Gastrocnemius medialis (tissue), 4 donors: ENCODE measurements around the gene CSF1.

Experiments
- POLR2A ChIP-seq, 2 donors: fragments of 450-650 bp; IDR thresholded peaks; one replicate each; pipeline ENCODE4 v1.6.1; 2017; ENCODE audit warnings: antibody characterized with exemption in 2 of 2, mild to moderate bottlenecking in 2 of 2, moderate library complexity in 2 of 2
- TF ChIP-seq, protein P1 (sequence below), 5 experiments: fragments of 450-650 bp in 3 of 5; fragments of 200-600 bp in 2 of 5; sonication (generic) in 2 of 5; IDR thresholded peaks in 4 of 5; conservative IDR thresholded peaks in 1 of 5; 1 replicate in 4 of 5; 2 replicates in 1 of 5; pipeline ENCODE4 v1.5.1; 2016 to 2019; ENCODE audit warnings: antibody characterized with exemption in 5 of 5, mild to moderate bottlenecking in 3 of 5, moderate library complexity in 3 of 5

- TF ChIP-seq, protein P1, sequence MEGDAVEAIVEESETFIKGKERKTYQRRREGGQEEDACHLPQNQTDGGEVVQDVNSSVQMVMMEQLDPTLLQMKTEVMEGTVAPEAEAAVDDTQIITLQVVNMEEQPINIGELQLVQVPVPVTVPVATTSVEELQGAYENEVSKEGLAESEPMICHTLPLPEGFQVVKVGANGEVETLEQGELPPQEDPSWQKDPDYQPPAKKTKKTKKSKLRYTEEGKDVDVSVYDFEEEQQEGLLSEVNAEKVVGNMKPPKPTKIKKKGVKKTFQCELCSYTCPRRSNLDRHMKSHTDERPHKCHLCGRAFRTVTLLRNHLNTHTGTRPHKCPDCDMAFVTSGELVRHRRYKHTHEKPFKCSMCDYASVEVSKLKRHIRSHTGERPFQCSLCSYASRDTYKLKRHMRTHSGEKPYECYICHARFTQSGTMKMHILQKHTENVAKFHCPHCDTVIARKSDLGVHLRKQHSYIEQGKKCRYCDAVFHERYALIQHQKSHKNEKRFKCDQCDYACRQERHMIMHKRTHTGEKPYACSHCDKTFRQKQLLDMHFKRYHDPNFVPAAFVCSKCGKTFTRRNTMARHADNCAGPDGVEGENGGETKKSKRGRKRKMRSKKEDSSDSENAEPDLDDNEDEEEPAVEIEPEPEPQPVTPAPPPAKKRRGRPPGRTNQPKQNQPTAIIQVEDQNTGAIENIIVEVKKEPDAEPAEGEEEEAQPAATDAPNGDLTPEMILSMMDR (IDR thresholded peaks at IDR 0.05 in 4 of 5, conservative IDR thresholded peaks at IDR 0.05 in 1 of 5), result no peak
- no peak for TF ChIP-seq POLR2A (IDR thresholded peaks at IDR 0.05)
Observed at GRCh38 chr1:109935451-109935900, 24.8 kb downstream of the CSF1 start.
